GM04504 (cell line): Measurements from ENCODE around the gene DNAJA2.
"Not testable (repeated sequence)": the region's sequence is repeated elsewhere in the genome, so short reads cannot be mapped to it uniquely, and the experiment has no call there.

Source experiments
- DNase-seq: peaks from one replicate; pipeline ENCODE4 v3.0.0-alpha.2; 2012; ENCODE audit warnings: low read depth

The DNAJA2 gene

GRCh38 chr16:46975165-46975564 lies 1.7 kb upstream of the DNAJA2 start:
- DNase-seq: no peak

- no peak for DNase-seq
These were observed 878 bp upstream of the DNAJA2 start for GRCh38 chr16:46974352-46974751.

- no peak for DNase-seq
These were observed 486 bp upstream of the DNAJA2 start for GRCh38 chr16:46973996-46974324.

DNA sequence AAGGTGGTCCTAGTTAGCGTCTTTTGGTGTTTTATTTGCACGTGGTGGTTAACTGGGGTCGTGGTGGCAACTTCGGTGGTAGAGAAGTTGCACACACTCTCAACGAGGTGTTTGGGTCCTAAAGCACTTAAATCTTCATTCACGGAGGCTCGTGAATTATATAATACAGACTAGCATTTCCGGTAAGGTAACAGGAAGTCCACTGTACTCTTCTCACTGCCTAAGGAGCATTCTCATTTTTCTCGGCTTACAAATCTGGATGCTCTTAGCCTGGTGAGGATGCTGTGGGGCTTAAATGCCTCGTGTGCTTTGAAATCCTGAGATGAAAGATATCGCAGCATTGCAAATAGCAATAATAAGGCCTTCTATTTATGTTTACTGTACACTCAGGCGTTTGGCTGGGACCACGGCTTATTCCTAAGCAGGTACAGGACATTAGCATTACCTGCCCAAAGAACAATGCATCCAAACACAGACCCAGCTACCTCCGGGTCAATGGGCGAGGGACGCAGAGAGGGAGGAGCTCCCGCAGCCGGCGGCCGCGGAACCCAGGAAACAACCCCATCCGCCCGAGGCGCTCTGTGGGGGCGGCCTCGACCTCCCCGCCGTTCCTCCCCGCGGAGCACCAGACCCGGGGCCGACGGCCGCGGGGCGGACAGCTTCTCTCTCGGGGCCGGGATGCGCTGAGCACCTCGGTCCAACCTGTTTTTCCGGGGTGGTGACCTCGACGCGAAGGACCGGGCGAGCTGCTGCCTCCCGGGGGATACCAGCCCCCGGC lies 856 bp downstream of the DNAJA2 start:
- DNase-seq: no peak

GRCh38 chr16:46971271-46971670 lies 2.2 kb downstream of the DNAJA2 start:
- DNase-seq: no peak

DNA sequence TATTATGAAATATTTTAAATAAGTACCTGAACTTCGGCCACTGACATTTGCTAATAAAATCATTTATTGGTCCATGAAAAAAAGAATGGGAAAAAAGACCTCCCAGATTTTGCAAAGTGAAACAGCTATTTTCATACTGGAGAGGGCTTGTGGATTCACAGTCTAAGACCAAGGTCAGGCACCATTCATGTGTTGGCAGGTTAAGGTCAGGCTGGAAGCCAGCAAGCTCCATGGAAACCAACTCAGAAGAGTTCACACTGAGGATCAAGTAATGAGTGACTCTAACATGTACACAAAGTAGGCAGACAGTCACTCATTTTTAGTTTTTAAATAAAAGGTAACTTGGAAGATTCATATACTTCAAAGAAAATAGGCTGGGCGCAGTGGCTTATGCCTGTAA lies 3.4 kb downstream of the DNAJA2 start:
- no peak for DNase-seq

DNA sequence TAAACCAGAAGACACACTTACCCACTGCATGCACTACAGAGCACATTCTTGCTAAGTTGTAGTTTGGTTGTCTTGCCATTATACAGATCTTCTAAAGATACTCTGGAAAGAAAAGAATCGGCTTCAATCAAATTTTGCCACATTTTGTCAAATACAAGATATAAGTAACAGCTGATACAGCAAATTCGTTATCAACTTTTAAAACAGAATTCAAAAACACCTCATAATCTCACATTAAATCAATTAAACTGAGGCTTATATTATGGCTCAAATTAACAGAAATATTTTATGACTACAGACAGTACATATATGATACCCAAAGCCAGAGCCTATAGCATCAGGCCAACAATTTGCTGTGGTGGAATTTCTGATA lies 5.4 kb downstream of the DNAJA2 start:
- DNase-seq: no peak

DNA sequence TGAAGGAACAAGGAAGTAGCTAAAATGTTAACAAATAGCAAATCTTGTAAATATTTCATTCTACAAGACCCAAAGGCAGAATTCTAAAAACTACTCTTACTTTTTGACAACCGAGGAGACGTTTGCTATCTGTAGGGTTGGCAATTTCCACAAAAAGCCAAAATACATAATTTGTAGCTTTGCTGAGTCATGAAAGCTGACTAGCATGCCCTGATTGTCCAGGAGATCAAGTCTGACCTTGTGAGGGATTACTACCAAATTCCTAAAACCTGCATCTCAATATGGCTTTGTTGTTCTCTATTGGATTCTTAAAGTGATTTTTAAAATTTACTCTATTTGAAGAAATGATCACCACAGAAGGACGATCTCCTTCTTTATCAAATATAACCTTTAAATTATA lies 10.8 kb downstream of the DNAJA2 start:
- no peak for DNase-seq

GRCh38 chr16:46961373-46962353 lies 11.8 kb downstream of the DNAJA2 start:
- no peak for DNase-seq

DNA sequence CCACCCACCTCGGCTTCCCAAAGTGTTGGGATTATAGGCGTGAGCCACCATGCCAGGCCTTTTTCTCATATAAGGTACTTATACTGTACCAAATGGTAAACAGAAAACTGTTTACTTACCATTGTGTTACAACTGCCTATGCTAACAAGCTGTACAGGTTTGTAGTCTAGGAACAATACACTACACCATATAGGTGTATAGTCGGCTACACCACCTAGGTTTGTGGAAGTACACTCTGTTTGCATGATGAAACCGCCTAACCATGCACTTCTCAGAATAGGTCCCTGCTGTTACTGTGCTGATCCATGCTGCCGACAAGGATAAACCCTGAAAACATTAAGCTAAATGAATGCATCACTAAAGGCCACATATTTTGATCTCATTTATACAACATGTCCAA lies 18.9 kb downstream of the DNAJA2 start:
- DNase-seq: no peak

GRCh38 chr16:46950009-46950408 lies 23.5 kb downstream of the DNAJA2 start:
- DNase-seq: no peak

- no peak for DNase-seq
These were observed 24.1 kb downstream of the DNAJA2 start for GRCh38 chr16:46949241-46949892.

DNA sequence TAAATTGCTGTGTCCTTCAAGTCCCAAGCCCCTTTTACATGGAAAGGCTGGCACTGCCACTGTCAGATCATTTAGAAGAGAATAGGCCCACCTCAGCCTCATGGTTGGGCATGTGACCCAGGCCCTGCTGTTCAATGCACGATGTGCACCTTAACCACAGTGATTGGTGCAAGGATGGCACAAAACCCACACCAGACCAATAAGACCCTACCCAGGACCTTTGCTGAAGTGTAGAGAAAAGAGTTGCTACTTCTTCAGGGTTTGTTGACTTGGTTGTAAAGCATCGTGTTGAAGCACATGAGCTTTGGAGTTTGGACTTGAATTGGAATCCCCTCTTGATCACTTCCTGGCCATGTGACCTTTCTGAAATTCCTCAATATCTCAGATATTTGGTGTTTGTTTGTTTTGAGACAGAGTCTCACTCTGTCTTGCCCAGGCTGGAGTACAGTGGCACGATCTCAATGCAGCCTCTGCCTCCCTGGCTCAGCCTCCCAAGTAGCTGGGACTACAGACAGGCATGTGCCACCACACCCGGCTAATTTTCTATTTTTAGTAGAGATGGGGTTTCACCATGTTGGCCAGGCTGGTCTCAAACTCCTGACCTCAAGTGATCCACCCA lies 24.8 kb downstream of the DNAJA2 start:
- no peak for DNase-seq

DNA sequence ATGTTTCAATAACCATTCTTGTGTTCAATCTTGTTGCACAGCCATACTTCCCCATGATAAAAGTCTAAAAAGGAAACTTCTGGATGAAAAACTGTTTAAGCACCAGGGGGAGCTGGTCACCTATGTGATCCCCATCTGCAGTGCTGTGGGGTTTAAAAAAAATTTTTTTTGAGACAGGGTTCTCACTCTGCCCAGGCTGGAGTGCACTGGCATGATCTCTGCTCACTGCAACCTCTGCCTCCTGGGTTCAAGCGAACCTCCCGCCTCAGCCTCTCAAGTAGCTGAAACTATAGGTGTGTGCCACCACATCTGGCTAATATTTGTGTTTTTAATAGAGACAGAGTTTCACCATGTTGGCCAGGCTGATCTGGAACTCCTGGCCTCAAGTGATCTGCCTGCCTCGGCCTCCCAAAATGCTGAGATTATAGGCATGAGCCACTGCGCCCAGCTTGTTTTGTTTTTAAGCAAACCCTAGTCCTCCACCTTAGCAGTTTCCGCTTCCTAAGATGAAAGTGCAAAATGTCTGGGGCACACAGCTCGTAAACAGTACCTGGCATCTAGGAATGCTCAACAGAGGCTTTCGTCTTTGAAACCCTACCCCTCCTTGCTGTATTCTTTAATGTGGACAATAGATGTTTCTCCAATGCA lies 25.4 kb downstream of the DNAJA2 start:
- no peak for DNase-seq

DNA sequence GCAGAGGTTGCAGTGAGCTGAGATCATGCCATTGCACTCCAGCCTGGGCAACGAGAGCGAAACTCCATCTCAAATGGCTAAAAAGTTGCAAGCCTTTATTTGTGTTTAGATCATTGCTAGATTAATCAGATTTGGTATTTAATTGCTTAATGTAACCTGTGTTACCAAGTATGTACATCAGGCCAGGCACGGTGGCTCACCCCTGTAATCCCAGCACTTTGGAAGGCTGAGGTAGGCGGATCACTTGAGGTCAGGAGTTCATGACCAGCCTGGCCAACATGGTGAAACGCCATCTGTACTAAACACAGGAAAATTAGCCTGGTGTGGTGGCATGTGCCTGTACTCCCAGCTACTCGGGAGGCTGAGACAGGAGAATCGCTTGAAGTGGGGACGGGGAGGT lies 28.8 kb downstream of the DNAJA2 start:
- not testable (repeated sequence) for DNase-seq

- no peak for DNase-seq
These were observed 35.9 kb downstream of the DNAJA2 start for GRCh38 chr16:46937536-46937935.

DNA sequence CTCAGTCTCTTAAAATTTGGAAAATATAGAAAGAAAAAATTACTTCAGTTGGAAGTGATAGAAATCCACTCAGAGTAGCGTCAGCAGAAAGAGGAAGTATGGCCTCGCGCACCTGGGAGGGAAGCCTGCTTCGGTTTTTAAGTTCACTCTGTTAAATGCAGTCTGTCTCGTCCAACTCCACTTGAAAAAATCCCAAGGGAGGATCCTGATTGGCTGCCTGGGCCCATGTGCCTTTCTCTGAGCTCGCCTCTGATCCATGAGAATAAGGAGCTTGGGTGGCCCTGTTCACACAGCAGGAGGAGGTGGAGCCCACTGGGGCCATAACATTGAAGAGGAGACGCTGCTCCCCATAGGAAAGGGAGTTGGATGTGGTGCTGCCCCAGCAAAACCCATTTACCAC lies 40.7 kb downstream of the DNAJA2 start:
- DNase-seq: no peak

DNA sequence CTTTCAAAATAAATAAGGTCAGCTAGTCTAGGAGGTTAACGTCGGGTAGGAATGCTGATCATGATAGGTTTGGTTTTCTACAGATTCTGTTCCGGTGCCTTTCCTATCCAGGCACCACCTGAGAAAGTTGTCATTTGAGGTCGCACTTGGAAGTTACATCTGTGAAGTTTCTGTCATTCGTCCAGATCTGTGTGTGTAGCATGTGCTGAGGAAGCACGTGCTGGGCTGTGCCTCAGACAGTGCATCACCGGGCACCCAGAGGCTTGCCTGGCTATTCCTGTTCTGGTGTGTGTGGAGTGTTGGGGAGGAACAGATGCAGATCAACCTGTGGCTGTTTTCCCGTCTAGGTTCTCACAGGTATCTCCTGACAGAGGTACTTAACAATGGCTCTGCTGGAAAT lies 42.6 kb downstream of the DNAJA2 start:
- DNase-seq: no peak

- DNase-seq: peak; percentile 25
These were observed 43.8 kb downstream of the DNAJA2 start for GRCh38 chr16:46929378-46930332.

- DNase-seq: no peak
These were observed 44.7 kb downstream of the DNAJA2 start for GRCh38 chr16:46928811-46929210.

DNA sequence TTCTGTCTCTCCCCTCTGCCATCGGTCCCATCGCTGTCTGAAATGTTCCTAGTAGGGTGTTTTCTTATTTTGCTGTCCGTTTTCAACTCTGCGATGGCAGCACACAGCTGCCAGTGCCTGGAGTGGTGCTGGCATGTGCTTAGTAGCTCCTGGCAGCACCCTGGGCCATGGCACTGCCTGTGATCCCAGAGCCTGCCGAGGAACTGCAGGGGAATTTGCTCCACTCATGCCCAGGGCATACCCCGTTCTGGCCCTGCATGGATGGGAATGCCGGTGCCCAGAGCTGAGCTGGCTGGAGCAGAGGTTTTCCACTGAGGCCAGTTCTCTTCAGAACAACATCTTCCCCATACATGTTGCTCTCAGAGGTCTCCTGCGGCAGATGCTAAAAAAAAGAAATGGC lies 46.2 kb downstream of the DNAJA2 start:
- no peak for DNase-seq
